H9 (cell line): ENCODE measurements around the gene VMAC. TPM values are rescaled to one million over a fixed set of nuclear protein-coding genes. Genes with fewer than 3 reads are reported as not detected.

ENCODE experiments used
- DNase-seq: peaks from one replicate; pipeline ENCODE4 v3.0.0-alpha.2; 2017
- H2AFZ ChIP-seq: one replicate; pipeline ENCODE4 v1.6.1; 2013; ENCODE audit warnings: mild to moderate bottlenecking, low read length, control low read depth, moderate library complexity
- H2AK5ac ChIP-seq: 2 replicates; pipeline ENCODE4 v1.6.1; 2013; ENCODE audit warnings: low read length, control low read depth, mixed read lengths; ENCODE audit not compliant: insufficient read length
- H2BK120ac ChIP-seq: one replicate; pipeline ENCODE4 v1.6.1; 2013; ENCODE audit warnings: low read depth, mild to moderate bottlenecking, low read length, control low read depth, inconsistent platforms; ENCODE audit not compliant: poor library complexity, severe bottlenecking
- H2BK12ac ChIP-seq: 2 replicates; pipeline ENCODE4 v1.6.1; 2013; ENCODE audit warnings: low read length, control low read depth, mixed read lengths, low read depth; ENCODE audit not compliant: insufficient read length
- H2BK15ac ChIP-seq: 2 replicates; pipeline ENCODE4 v1.6.1; 2013; ENCODE audit warnings: low read depth, low read length, control low read depth
- H2BK20ac ChIP-seq: one replicate; pipeline ENCODE4 v1.6.1; 2013; ENCODE audit warnings: low read depth, mild to moderate bottlenecking, low read length, control low read depth, inconsistent platforms; ENCODE audit not compliant: poor library complexity, severe bottlenecking
- H2BK5ac ChIP-seq: 2 replicates; pipeline ENCODE4 v1.6.1; 2013; ENCODE audit warnings: low read length, control low read depth, mixed read lengths; ENCODE audit not compliant: insufficient read length
- H3K14ac ChIP-seq: 2 replicates; pipeline ENCODE4 v1.6.1; 2013; ENCODE audit warnings: low read length, control low read depth; ENCODE audit not compliant: insufficient read depth
- H3K18ac ChIP-seq: 2 replicates; pipeline ENCODE4 v1.6.1; 2013; ENCODE audit warnings: low read depth, mild to moderate bottlenecking, mixed read lengths, low read length, control low read depth; ENCODE audit not compliant: insufficient read length
- H3K23ac ChIP-seq: 2 replicates; pipeline ENCODE4 v1.6.1; 2013; ENCODE audit warnings: low read length, control low read depth, mixed read lengths, low read depth; ENCODE audit not compliant: insufficient read length
- H3K23me2 ChIP-seq: 2 replicates; pipeline ENCODE4 v1.6.1; 2013; ENCODE audit warnings: low read depth, mild to moderate bottlenecking, mixed read lengths, low read length, control low read depth; ENCODE audit not compliant: insufficient read length, poor library complexity, severe bottlenecking
- H3K27ac ChIP-seq: 2 replicates; pipeline ENCODE4 v1.5.1; 2013; ENCODE audit warnings: low read length, control low read depth, mixed read lengths, low read depth; ENCODE audit not compliant: insufficient read length
- H3K27me3 ChIP-seq: 2 replicates; pipeline ENCODE4 v1.6.1; 2013; ENCODE audit warnings: low read length, control low read depth, inconsistent platforms; ENCODE audit not compliant: insufficient read depth
- H3K4ac ChIP-seq: 2 replicates; pipeline ENCODE4 v1.6.1; 2013; ENCODE audit warnings: low read depth, mild to moderate bottlenecking, control low read depth, inconsistent platforms, low read length, moderate library complexity
- H3K4me1 ChIP-seq: 2 replicates; pipeline ENCODE4 v1.6.1; 2013; ENCODE audit warnings: low read length, control low read depth, inconsistent platforms; ENCODE audit not compliant: insufficient read depth
- H3K4me2 ChIP-seq: 2 replicates; pipeline ENCODE4 v1.6.1; 2013; ENCODE audit warnings: low read length, control low read depth, mixed read lengths; ENCODE audit not compliant: insufficient read length, insufficient read depth
- H3K56ac ChIP-seq: 2 replicates; pipeline ENCODE4 v1.6.1; 2013; ENCODE audit warnings: low read depth, mild to moderate bottlenecking, mixed read lengths, low read length, control low read depth; ENCODE audit not compliant: insufficient read length
- H3K79me1 ChIP-seq: 2 replicates; pipeline ENCODE4 v1.6.1; 2013; ENCODE audit warnings: low read depth, mild to moderate bottlenecking, moderate library complexity, low read length, control low read depth, inconsistent platforms; ENCODE audit not compliant: insufficient read depth, poor library complexity, severe bottlenecking
- H3K79me2 ChIP-seq: 2 replicates; pipeline ENCODE4 v1.6.1; 2013; ENCODE audit warnings: low read length, control low read depth, inconsistent platforms; ENCODE audit not compliant: insufficient read depth
- H3K9ac ChIP-seq: 2 replicates; pipeline ENCODE4 v1.6.1; 2013; ENCODE audit warnings: low read length, control low read depth, mixed read lengths; ENCODE audit not compliant: insufficient read length; ENCODE audit errors: extremely low read depth
- H3K9me3 ChIP-seq: one replicate; pipeline ENCODE4 v1.6.1; 2013; ENCODE audit warnings: low read depth, low read length, inconsistent platforms; ENCODE audit not compliant: control insufficient read depth
- H3T11ph ChIP-seq: one replicate; pipeline ENCODE4 v1.6.1; 2013; ENCODE audit warnings: mild to moderate bottlenecking, low read length, control low read depth, inconsistent platforms
- H4K20me1 ChIP-seq: one replicate; pipeline ENCODE4 v1.6.1; 2013; ENCODE audit not compliant: control insufficient read depth, insufficient read length, insufficient read depth
- H4K5ac ChIP-seq: 2 replicates; pipeline ENCODE4 v1.6.1; 2013; ENCODE audit warnings: low read depth, mild to moderate bottlenecking, mixed read lengths, low read length, control low read depth; ENCODE audit not compliant: insufficient read length
- H4K8ac ChIP-seq: replicated peaks from 2 replicates; pipeline ENCODE4 v1.6.1; 2013; ENCODE audit warnings: low read length, control low read depth, mixed read lengths, low read depth; ENCODE audit not compliant: insufficient read length
- H4K91ac ChIP-seq: 2 replicates; pipeline ENCODE4 v1.6.1; 2013; ENCODE audit warnings: low read depth, mild to moderate bottlenecking, moderate library complexity, mixed read lengths, low read length, control low read depth; ENCODE audit not compliant: insufficient read length
- H3K27ac Mint-ChIP-seq, 3 experiments: 2 replicates in 2 of 3; 3 replicates in 1 of 3; pipeline ENCODE4 v1.8.0; 2020 to 2021; ENCODE audit warnings: mixed read lengths in 3 of 3, mild to moderate bottlenecking in 1 of 3, moderate library complexity in 1 of 3
- H3K27me3 Mint-ChIP-seq: 2 replicates; pipeline ENCODE4 v1.8.0; 2021; ENCODE audit warnings: low read depth, mild to moderate bottlenecking, moderate library complexity, mixed read lengths
- H3K36me3 Mint-ChIP-seq, 3 experiments: 2 replicates in 2 of 3; 3 replicates in 1 of 3; pipeline ENCODE4 v1.8.0; 2020 to 2021; ENCODE audit warnings: low read depth in 3 of 3, mixed read lengths in 3 of 3; ENCODE audit not compliant: insufficient read depth in 1 of 3
- H3K4me1 Mint-ChIP-seq, 2 experiments: 2 replicates each; pipeline ENCODE4 v1.8.0; 2020; ENCODE audit warnings: mixed read lengths in 2 of 2
- H3K4me3 Mint-ChIP-seq, 2 experiments: 2 replicates in 1 of 2; 3 replicates in 1 of 2; pipeline ENCODE4 v1.8.0; 2020 to 2021; ENCODE audit warnings: mild to moderate bottlenecking in 2 of 2, mixed read lengths in 2 of 2, moderate library complexity in 1 of 2
- H3K9me3 Mint-ChIP-seq, 2 experiments: 2 replicates in 1 of 2; 3 replicates in 1 of 2; pipeline ENCODE4 v1.8.0; 2020; ENCODE audit warnings: mild to moderate bottlenecking in 2 of 2, mixed read lengths in 2 of 2, moderate library complexity in 1 of 2
- CTCF ChIP-seq: fragments of 200-600 bp; sonication (generic); conservative IDR thresholded peaks from 3 replicates; pipeline ENCODE4 v1.8.0; 2021; ENCODE audit warnings: antibody characterized with exemption, mild to moderate bottlenecking
- WGBS: extraction: QIAGEN DNeasy Blood & Tissue Kit; methylation state at CpG from one replicate; pipeline ENCODE4 v1.1.7; 2013; ENCODE audit warnings: missing lambda C conversion rate, low lambda C conversion rate, mixed read lengths; ENCODE audit not compliant: insufficient read length; ENCODE audit errors: extremely low coverage; 5-methylcytosine and 5-hydroxymethylcytosine counted together
- total RNA-seq: library from RNA; stranded (reverse); gene quantifications from 2 replicates; pipeline ENCODE4 v1.2.1, GENCODE V29; 2021

VMAC gene
- total RNA-seq, 1 experiment from 2014 or later = 2.2 TPM

GRCh38 chr19:5954293-5954692 is 49.6 kb downstream of the VMAC start:
- Histone ChIP-seq H2AFZ (no peak overlapping the region), H3T11ph (no peak overlapping the region), H2AK5ac (no peak overlapping the region), H3K18ac (no peak overlapping the region), H3K27me3 (no peaks in the 10 kb centered on the region), H4K8ac (no peak overlapping the region), H3K23me2 (no peaks in the 10 kb centered on the region), H4K91ac (no peak overlapping the region), H2BK20ac (no peak overlapping the region), H3K4me2 (no peak overlapping the region), H3K56ac (no peak overlapping the region), H3K9me3 (no peaks in the 10 kb centered on the region), H4K5ac (no peak overlapping the region), H3K27ac (no peak overlapping the region), H2BK15ac (no peak overlapping the region), H3K4me1 (peaks cover 34% of the 10 kb centered on the region), H3K14ac (no peak overlapping the region), H3K79me1 (peaks cover 3% of the 10 kb centered on the region), H2BK12ac (no peak overlapping the region), H2BK120ac (no peak overlapping the region), H3K23ac (no peak overlapping the region), H3K9ac (no peak overlapping the region), H3K79me2 (peaks cover 18% of the 10 kb centered on the region; the same call in 1 of the 2 replicates), H2BK5ac (no peak overlapping the region), H3K4ac (no peak overlapping the region), H4K20me1 (no peaks in the 10 kb centered on the region)
- no peak for DNase-seq
- peak overlapping the region; percentile 59 to 90 (median 68); a peak in 6 of 7 replicates for H3K27ac Mint-ChIP-seq
- WGBS = no CpG with 5 or more reads among the region's 6 CpGs
- TF ChIP-seq CTCF = no peak
- peaks cover 1% of the 10 kb centered on the region; the same call in 1 of the 2 replicates for H3K27me3 Mint-ChIP-seq
- no peaks in the 10 kb centered on the region for H3K9me3 Mint-ChIP-seq
- H3K4me3 Mint-ChIP-seq = peak overlapping the region in 1 of 2 experiments; percentile 52; a peak in 2 of 5 replicates
- H3K4me1 Mint-ChIP-seq = peaks cover 91 to 92% of the 10 kb centered on the region in 2 experiments
- peaks cover 0 to 13% (median 4%) of the 10 kb centered on the region in 3 experiments; a peak in 6 of 7 replicates for H3K36me3 Mint-ChIP-seq
